ENCODE data around the gene GHR.

GHR gene

GRCh38 chr5:42745426-42745825 lies 322.2 kb downstream of the GHR start:
- DNase-seq, result peak; percentile 14

GRCh38 chr5:42745856-42746255 lies 322.6 kb downstream of the GHR start:
- no peak for DNase-seq

GRCh38 chr5:42749020-42749419 lies 325.8 kb downstream of the GHR start:
- DNase-seq, result no peak

GRCh38 chr5:42750507-42750906 lies 327.3 kb downstream of the GHR start:
- no peak for DNase-seq

GRCh38 chr5:42751044-42751443 lies 327.8 kb downstream of the GHR start:
- no peak for DNase-seq

- DNase-seq, result no peak
Observed at GRCh38 chr5:42753099-42753498, 329.9 kb downstream of the GHR start.

GRCh38 chr5:42756606-42757601 lies 333.7 kb downstream of the GHR start, which contains the start of gene CCDC152:
TSS of gene CCDC152 (plus strand) at chr5:42756818. CDS start at chr5:42759122, 2,304 bp downstream.
- DNase-seq, result peak; percentile 79

GRCh38 chr5:42759456-42759855 lies 336.2 kb downstream of the GHR start:
- no peak for DNase-seq

GRCh38 chr5:42760426-42760825 lies 337.2 kb downstream of the GHR start:
- peak; percentile 21 for DNase-seq

- DNase-seq, result no peak
Observed at GRCh38 chr5:42761791-42762190, 338.6 kb downstream of the GHR start.

GRCh38 chr5:42767491-42768105 lies 344.4 kb downstream of the GHR start:
- peak; percentile 66 for DNase-seq

- DNase-seq, result no peak
Observed at GRCh38 chr5:42768106-42768504, 344.9 kb downstream of the GHR start.

- DNase-seq, result no peak
Observed at GRCh38 chr5:42770003-42770402, 346.8 kb downstream of the GHR start.

Measured in hematopoietic multipotent progenitor cell treated with erythropoietin and hydrocortisone succinate and interleukin-3 and kit ligand, for 4 days (in vitro differentiated cells).